HEK293 (cell line): ENCODE data around the gene NRL.

ENCODE experiments used
- CTCF ChIA-PET: fragments of 350-600 bp; formaldehyde crosslinking; extraction: SDS; loops from one replicate; lab custom pipeline; 2021; ENCODE audit warnings: antibody characterized with exemption; lab: Yijun Ruan, JAX
- POLR2A ChIA-PET: fragments of 300-600 bp; formaldehyde crosslinking; extraction: SDS; loops from one replicate; lab custom pipeline; 2020; ENCODE audit warnings: antibody characterized with exemption, inconsistent platforms; lab: Yijun Ruan, JAX
- H3K27ac ChIP-seq: fragments of 200-500 bp; sonication (Bioruptor generic); 2 replicates; pipeline ENCODE4 v1.5.1; 2014; ENCODE audit warnings: low read depth, low read length, control low read depth, inconsistent platforms; ENCODE audit errors: extremely low read depth
- H3K36me3 ChIP-seq, 2 experiments: fragments of 200-500 bp in 1 of 2; sonication (Bioruptor generic) in 1 of 2; 1 replicate in 1 of 2; 2 replicates in 1 of 2; pipeline ENCODE4 v1.5.1; 2014 to 2017; ENCODE audit warnings: inconsistent platforms in 2 of 2, low read length in 2 of 2; ENCODE audit not compliant: control insufficient read depth in 2 of 2, insufficient read depth in 1 of 2
- H3K4me1 ChIP-seq: fragments of 200-500 bp; sonication (Bioruptor generic); 2 replicates; pipeline ENCODE4 v1.5.1; 2014; ENCODE audit warnings: mild to moderate bottlenecking, low read length, inconsistent platforms; ENCODE audit not compliant: control insufficient read depth, insufficient read depth
- H3K4me3 ChIP-seq: 2 replicates; pipeline ENCODE4 v1.5.1; 2011; ENCODE audit warnings: low read depth, mild to moderate bottlenecking, control low read depth, low read length, moderate library complexity
- H3K9me3 ChIP-seq: fragments of 200-500 bp; sonication (Bioruptor generic); 2 replicates; pipeline ENCODE4 v1.5.1; 2014; ENCODE audit warnings: low read depth, low read length, inconsistent platforms; ENCODE audit not compliant: control insufficient read depth, insufficient read depth
- BCL11A ChIP-seq: fragments of 450-650 bp; formaldehyde crosslinking; IDR thresholded peaks from 2 replicates; pipeline ENCODE4 v1.5.1; 2016; ENCODE audit warnings: low read depth, missing biosample characterization, missing genetic modification characterization
- GLI2 ChIP-seq: fragments of 450-650 bp; formaldehyde crosslinking; IDR thresholded peaks from 2 replicates; pipeline ENCODE4; 2017; ENCODE audit warnings: missing biosample characterization, missing genetic modification characterization, low read depth, borderline replicate concordance
- GLI4 ChIP-seq: fragments of 450-650 bp; formaldehyde crosslinking; IDR thresholded peaks from 2 replicates; pipeline ENCODE4 v1.5.1; 2016; ENCODE audit warnings: missing biosample characterization, missing genetic modification characterization
- SCRT2 ChIP-seq: fragments of 450-650 bp; formaldehyde crosslinking; IDR thresholded peaks from 2 replicates; pipeline ENCODE4 v1.5.1; 2016; ENCODE audit warnings: missing biosample characterization, missing genetic modification characterization
- SP2 ChIP-seq: fragments of 450-650 bp; formaldehyde crosslinking; IDR thresholded peaks from 2 replicates; pipeline ENCODE4 v1.5.1; 2016; ENCODE audit warnings: missing biosample characterization, missing genetic modification characterization
- YY2 ChIP-seq: fragments of 450-650 bp; formaldehyde crosslinking; IDR thresholded peaks from 2 replicates; pipeline ENCODE4 v1.5.1; 2016; ENCODE audit warnings: missing biosample characterization, missing genetic modification characterization
- ZBTB49 ChIP-seq: fragments of 450-650 bp; formaldehyde crosslinking; IDR thresholded peaks from 2 replicates; pipeline ENCODE4 v1.5.1; 2016; ENCODE audit warnings: missing biosample characterization, missing genetic modification characterization, low read depth
- ZBTB8A ChIP-seq: fragments of 450-650 bp; formaldehyde crosslinking; IDR thresholded peaks from 2 replicates; pipeline ENCODE4 v1.5.1; 2016; ENCODE audit warnings: missing biosample characterization, missing genetic modification characterization
- ZNF10 ChIP-seq: fragments of 450-650 bp; formaldehyde crosslinking; IDR thresholded peaks from 2 replicates; pipeline ENCODE4 v1.5.1; 2017; ENCODE audit warnings: missing biosample characterization, missing genetic modification characterization
- ZNF23 ChIP-seq: fragments of 450-650 bp; formaldehyde crosslinking; IDR thresholded peaks from 2 replicates; pipeline ENCODE4 v1.5.1; 2016; ENCODE audit warnings: missing biosample characterization, missing genetic modification characterization, borderline replicate concordance
- ZNF248 ChIP-seq: fragments of 450-650 bp; formaldehyde crosslinking; IDR thresholded peaks from 2 replicates; pipeline ENCODE4 v1.5.1; 2017; ENCODE audit warnings: missing biosample characterization, missing genetic modification characterization
- ZNF302 ChIP-seq: fragments of 450-650 bp; formaldehyde crosslinking; IDR thresholded peaks from 2 replicates; pipeline ENCODE4 v1.5.1; 2016; ENCODE audit warnings: missing biosample characterization, missing genetic modification characterization, low read depth
- ZNF366 ChIP-seq: fragments of 450-650 bp; formaldehyde crosslinking; conservative IDR thresholded peaks from 2 replicates; pipeline ENCODE4 v1.5.1; 2016; ENCODE audit warnings: missing biosample characterization, missing genetic modification characterization
- ZNF510 ChIP-seq: fragments of 450-650 bp; formaldehyde crosslinking; IDR thresholded peaks from 2 replicates; pipeline ENCODE4 v1.5.1; 2018; ENCODE audit warnings: mild to moderate bottlenecking, missing genetic modification characterization, missing biosample characterization; ENCODE audit not compliant: insufficient replicate concordance
- ZNF513 ChIP-seq: fragments of 450-650 bp; IDR thresholded peaks from 2 replicates; pipeline ENCODE4 v1.5.1; 2018; ENCODE audit warnings: missing biosample characterization, missing genetic modification characterization
- ZNF561 ChIP-seq: fragments of 450-650 bp; IDR thresholded peaks from 2 replicates; pipeline ENCODE4 v1.5.1; 2018; ENCODE audit warnings: missing biosample characterization, missing genetic modification characterization, borderline replicate concordance
- ZNF621 ChIP-seq: fragments of 450-650 bp; formaldehyde crosslinking; IDR thresholded peaks from 2 replicates; pipeline ENCODE4 v1.5.1; 2017; ENCODE audit warnings: missing biosample characterization, missing genetic modification characterization
- ZNF776 ChIP-seq: fragments of 450-650 bp; formaldehyde crosslinking; IDR thresholded peaks from 2 replicates; pipeline ENCODE4 v1.5.0; 2017; ENCODE audit warnings: missing biosample characterization, missing genetic modification characterization, borderline replicate concordance
- ZSCAN23 ChIP-seq: fragments of 450-650 bp; formaldehyde crosslinking; IDR thresholded peaks from 2 replicates; pipeline ENCODE4 v1.5.1; 2016; ENCODE audit warnings: missing biosample characterization, missing genetic modification characterization

The NRL gene

GRCh38 chr14:24129410-24129998, 14.8 kb upstream of the NRL start:
- ChIA-PET POLR2A (interaction anchor here (0.9 to 1.8 kb wide), 2 partner anchors 11 to 14 kb away, joined by 5 read pairs; partner anchors contain the start of genes DCAF11 and NRL), CTCF (interaction anchor here (0.9 kb wide), 1 partner anchor 21 kb away, joined by 3 read pairs; no protein-coding TSS in a partner anchor)

GRCh38 chr14:24127673-24128072, 12.9 kb upstream of the NRL start:
- Histone ChIP-seq H3K4me3 (no peak overlapping the region), H3K9me3 (no peaks in the 10 kb centered on the region), H3K4me1 (no peaks in the 10 kb centered on the region), H3K27ac (no peak overlapping the region), H3K36me3 (peaks cover 0 to 15% of the 10 kb centered on the region in 2 experiments; a peak in 1 of 3 replicates)
- no peak for TF ChIP-seq SCRT2 (tag by site-specific recombination)
- ChIA-PET POLR2A (interaction anchor here (1.7 to 2.6 kb wide), 2 partner anchors 8 to 13 kb away, joined by 10 to 14 read pairs; partner anchors contain the start of genes DCAF11, NRL and PSME1), CTCF (no interaction called here)

More at GRCh38 chr14:24129410-24129998, 14.8 kb upstream of the NRL start:
- H3K36me3 ChIP-seq, result no peaks in the 10 kb centered on the region
- no peak overlapping the region for H3K27ac ChIP-seq
- TF ChIP-seq ZNF561 (no peak), BCL11A (tag by site-specific recombination) (no peak), GLI4 (tag by site-specific recombination) (no peak), ZNF248 (tag by site-specific recombination) (no peak), ZNF776 (tag by site-specific recombination) (no peak), ZNF10 (tag by site-specific recombination) (no peak), GLI2 (no peak), ZBTB49 (no peak), ZNF366 (tag by site-specific recombination) (no peak), ZNF621 (tag by site-specific recombination) (no peak), ZNF23 (no peak), ZBTB8A (tag by site-specific recombination) (no peak)
- TF ChIP-seq, all 188 proteins: peak for 0
- H3K4me1 ChIP-seq, result no peaks in the 10 kb centered on the region
- no peaks in the 10 kb centered on the region for H3K9me3 ChIP-seq
- no peak overlapping the region for H3K4me3 ChIP-seq

GRCh38 chr14:24126939-24127338, 12.2 kb upstream of the NRL start:
- TF ChIP-seq SP2 (tag by site-specific recombination) (no peak), ZNF302 (no peak), ZNF513 (tag by site-specific recombination) (no peak), ZSCAN23 (tag by site-specific recombination) (no peak), ZNF510 (tag by site-specific recombination) (no peak), YY2 (tag by site-specific recombination) (no peak)
- no peak overlapping the region for H3K4me3 ChIP-seq
- no peak overlapping the region for H3K27ac ChIP-seq
- H3K9me3 ChIP-seq, result no peaks in the 10 kb centered on the region
- ChIA-PET CTCF (interaction anchor here (1.3 kb wide), 1 partner anchor 34 kb away, joined by 4 read pairs; no protein-coding TSS in a partner anchor), POLR2A (interaction anchor here (1.7 to 2.6 kb wide), 2 partner anchors 9 to 12 kb away, joined by 10 to 14 read pairs; partner anchors contain the start of genes DCAF11, NRL and PSME1)
- peaks cover 0 to 18% of the 10 kb centered on the region in 2 experiments; a peak in 1 of 3 replicates for H3K36me3 ChIP-seq
- H3K4me1 ChIP-seq, result no peaks in the 10 kb centered on the region
